Liver (tissue), 9 donors: ENCODE results near the gene TFE3. TPM values are rescaled to one million over a fixed set of nuclear protein-coding genes. Genes with fewer than 3 reads are reported as not detected.

Source experiments
- DNase-seq: peaks from one replicate; pipeline ENCODE4 v3.0.0-alpha.2; 2017; ENCODE audit warnings: low spot score
- H3K27ac ChIP-seq, 2 donors: one replicate each; pipeline ENCODE4 v1.7.0; 2013; ENCODE audit warnings: inconsistent platforms in 2 of 2, low read length in 2 of 2, control low read depth in 1 of 2, low read depth in 1 of 2, mild to moderate bottlenecking in 1 of 2
- H3K27me3 ChIP-seq, 4 donors: one replicate each; pipeline versions ENCODE4 v1.6.1 to v1.7.0; 2013; ENCODE audit warnings: low read length in 3 of 4, inconsistent platforms in 1 of 4, mild to moderate bottlenecking in 1 of 4, moderate library complexity in 1 of 4; ENCODE audit not compliant: control insufficient read depth in 4 of 4, insufficient read depth in 4 of 4
- H3K36me3 ChIP-seq, 4 donors: one replicate each; pipeline versions ENCODE4 v1.6.1 to v1.7.0; 2013; ENCODE audit warnings: low read length in 3 of 4, mild to moderate bottlenecking in 3 of 4, low read depth in 1 of 4, moderate library complexity in 1 of 4; ENCODE audit not compliant: control insufficient read depth in 4 of 4, insufficient read depth in 3 of 4
- H3K4me1 ChIP-seq, 4 donors: one replicate each; pipeline versions ENCODE4 v1.6.1 to v1.7.0; 2013; ENCODE audit warnings: low read length in 3 of 4, mild to moderate bottlenecking in 3 of 4, moderate library complexity in 1 of 4; ENCODE audit not compliant: control insufficient read depth in 4 of 4, insufficient read depth in 4 of 4
- H3K4me3 ChIP-seq, 3 donors: one replicate each; pipeline versions ENCODE4 v1.6.1 to v1.7.0; 2013; ENCODE audit warnings: low read length in 3 of 3, control low read depth in 1 of 3, low read depth in 1 of 3, mild to moderate bottlenecking in 1 of 3
- H3K9ac ChIP-seq, 2 donors: one replicate each; pipeline ENCODE4 v1.7.0; 2013; ENCODE audit warnings: low read length in 2 of 2, mild to moderate bottlenecking in 2 of 2, moderate library complexity in 2 of 2, control low read depth in 1 of 2, low read depth in 1 of 2
- H3K9me3 ChIP-seq, 4 donors: one replicate each; pipeline versions ENCODE4 v1.6.1 to v1.7.0; 2013; ENCODE audit warnings: low read length in 3 of 4; ENCODE audit not compliant: control insufficient read depth in 4 of 4
- ATF3 ChIP-seq: IDR thresholded peaks from 2 replicates; pipeline ENCODE4 v1.6.1; 2016; ENCODE audit warnings: antibody characterized with exemption
- EGR1 ChIP-seq, 2 donors: IDR thresholded peaks; 2 replicates each; pipeline ENCODE4 v1.6.1; 2016 to 2018; ENCODE audit warnings: antibody characterized with exemption in 2 of 2, low read depth in 2 of 2
- FOXA2 ChIP-seq: IDR thresholded peaks from 2 replicates; pipeline ENCODE4 v1.6.1; 2016; ENCODE audit warnings: antibody characterized with exemption
- GABPA ChIP-seq, 2 donors: IDR thresholded peaks in 1 of 2; conservative IDR thresholded peaks in 1 of 2; 2 replicates each; pipeline ENCODE4 v1.6.1; 2016; ENCODE audit warnings: antibody characterized with exemption in 2 of 2, mild to moderate bottlenecking in 1 of 2, moderate library complexity in 1 of 2
- HNF4A ChIP-seq, 2 donors: conservative IDR thresholded peaks; 2 replicates each; pipeline ENCODE4 v1.6.1; 2016; ENCODE audit warnings: antibody characterized with exemption in 2 of 2, mild to moderate bottlenecking in 2 of 2
- JUND ChIP-seq, 2 donors: IDR thresholded peaks; 2 replicates each; pipeline ENCODE4 v1.6.1; 2016; ENCODE audit warnings: antibody characterized with exemption in 2 of 2
- REST ChIP-seq: IDR thresholded peaks from 2 replicates; pipeline ENCODE4 v1.6.1; 2016; ENCODE audit warnings: antibody characterized with exemption, mild to moderate bottlenecking
- RXRA ChIP-seq, 2 donors: IDR thresholded peaks; 2 replicates each; pipeline ENCODE4 v1.6.1; 2017 to 2018; ENCODE audit warnings: antibody characterized with exemption in 2 of 2, mild to moderate bottlenecking in 1 of 2
- ZBTB33 ChIP-seq: IDR thresholded peaks from 2 replicates; pipeline ENCODE4 v1.6.1; 2016; ENCODE audit warnings: antibody characterized with exemption
- WGBS: extraction: QIAGEN DNeasy Blood & Tissue Kit; methylation state at CpG from one replicate; pipeline ENCODE4 v1.1.7; 2013; 5-methylcytosine and 5-hydroxymethylcytosine counted together
- polyA plus RNA-seq, 2 donors: library from polyadenylated mRNA; stranded (reverse) in 1 of 2; unstranded in 1 of 2; fragments of 200-250 nt in 1 of 2; fragments of >200 nt in 1 of 2; fragmentation: Nextera tagmentation in 1 of 2; extraction: Ambion mirVana in 1 of 2; gene quantifications; one replicate each; pipeline versions ENCODE4 v1.2.1 to v1.2.3, GENCODE V29; 2013 to 2015
- total RNA-seq, 2 donors: library from RNA; depleted of rRNA; stranded (reverse); fragments of >200 nt; gene quantifications; one replicate each; pipeline ENCODE4 v1.2.3, GENCODE V29; 2014
- TF ChIP-seq, protein P1 (sequence below): IDR thresholded peaks from 2 replicates; pipeline ENCODE4 v1.6.1; 2016; ENCODE audit warnings: antibody characterized with exemption
- TF ChIP-seq, protein P2 (sequence below): fragments of 150-350 bp; IDR thresholded peaks from 2 replicates; pipeline ENCODE4 v1.5.1; 2017; ENCODE audit warnings: improper control_type of control experiment, low read depth, low read length; ENCODE audit not compliant: missing input control
- donor health status: healthy.
- donor health status: healthy.
- donor health status: healthy.
- donor health status: healthy.
- donor health status: healthy.

The TFE3 gene
- total and polyA plus RNA-seq, 4 donors = 8.6 to 22.4 (median 13.3) TPM

DNA sequence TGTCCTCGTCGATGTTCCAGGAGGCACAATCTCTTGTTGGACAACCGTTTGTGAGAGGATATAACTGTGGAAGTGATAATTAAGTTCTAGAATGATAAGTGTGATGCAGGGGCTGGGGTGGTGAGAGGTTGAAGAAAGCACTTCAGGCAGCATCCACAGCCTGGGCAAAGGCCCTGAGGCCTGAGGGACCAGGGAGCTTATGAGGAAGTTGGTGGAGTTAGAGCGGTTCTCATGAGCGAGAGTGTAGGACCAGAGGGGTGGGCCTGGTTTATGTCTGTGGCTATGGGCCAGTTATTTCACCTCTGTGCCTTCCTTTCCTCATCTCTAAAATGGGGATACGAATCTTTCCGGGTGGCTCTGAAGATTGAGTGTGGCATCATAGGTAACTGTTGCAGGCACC, 18.3 kb upstream of the TFE3 start:
- H3K4me3 ChIP-seq = no peak overlapping the region
- peaks cover 0 to 4% (median 2%) of the 10 kb centered on the region in 4 donors for H3K36me3 ChIP-seq
- H3K4me1 ChIP-seq = peaks cover 0 to 7% (median 2%) of the 10 kb centered on the region in 4 donors
- no peak overlapping the region for H3K27ac ChIP-seq
- DNase-seq = no peak
- TF ChIP-seq REST (no peak), ZBTB33 (no peak), GABPA (IDR thresholded peaks at IDR 0.05 in 1 of 2, conservative IDR thresholded peaks at IDR 0.05 in 1 of 2) (no peak), EGR1 (IDR thresholded peaks at IDR 0.05; ENCODE audit: low read depth in 2 of 2) (no peak)
- TF ChIP-seq, protein P1, sequence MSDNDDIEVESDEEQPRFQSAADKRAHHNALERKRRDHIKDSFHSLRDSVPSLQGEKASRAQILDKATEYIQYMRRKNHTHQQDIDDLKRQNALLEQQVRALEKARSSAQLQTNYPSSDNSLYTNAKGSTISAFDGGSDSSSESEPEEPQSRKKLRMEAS = no peak
- WGBS = 89% methylated on average over 7 of the region's 7 CpGs
- peaks cover 0 to 3% (median 0%) of the 10 kb centered on the region in 4 donors for H3K27me3 ChIP-seq
- H3K9ac ChIP-seq = no peak overlapping the region
- no peaks in the 10 kb centered on the region for H3K9me3 ChIP-seq

GRCh38 chrX:49060914-49061313, 17.8 kb upstream of the TFE3 start:
- H3K27me3 ChIP-seq = peaks cover 0 to 3% (median 0%) of the 10 kb centered on the region in 4 donors
- TF ChIP-seq HNF4A (conservative IDR thresholded peaks at IDR 0.05) (peak in 1 of 2 donors; percentile 28), ZBTB33 (no peak)
- DNase-seq = no peak
- WGBS = 51% methylated on average over 3 of the region's 3 CpGs
- peaks cover 0 to 4% (median 2%) of the 10 kb centered on the region in 4 donors for H3K36me3 ChIP-seq
- no peak overlapping the region for H3K4me3 ChIP-seq
- H3K4me1 ChIP-seq = peaks cover 0 to 7% (median 2%) of the 10 kb centered on the region in 4 donors
- no peaks in the 10 kb centered on the region for H3K9me3 ChIP-seq
- no peak overlapping the region for H3K27ac ChIP-seq
- H3K9ac ChIP-seq = no peak overlapping the region

GRCh38 chrX:49059681-49060085, 16.5 kb upstream of the TFE3 start:
- DNase-seq = no peak
- Histone ChIP-seq H3K36me3 (peaks cover 0 to 4% (median under 1%) of the 10 kb centered on the region in 4 donors), H3K4me1 (peaks cover 0 to 7% (median 2%) of the 10 kb centered on the region in 4 donors), H3K27me3 (peaks cover 0 to 3% (median 0%) of the 10 kb centered on the region in 4 donors), H3K9me3 (no peaks in the 10 kb centered on the region), H3K9ac (peak overlapping the region in 1 of 2 donors; percentile 34), H3K27ac (peak overlapping the region; percentile 60 to 76), H3K4me3 (peak overlapping the region in 2 of 3 donors; percentile 69)
- 35% methylated on average over 10 of the region's 10 CpGs for WGBS
- TF ChIP-seq JUND (IDR thresholded peaks at IDR 0.05) (no peak), FOXA2 (no peak), ATF3 (no peak), RXRA (IDR thresholded peaks at IDR 0.05) (no peak)
- TF ChIP-seq, protein P2, sequence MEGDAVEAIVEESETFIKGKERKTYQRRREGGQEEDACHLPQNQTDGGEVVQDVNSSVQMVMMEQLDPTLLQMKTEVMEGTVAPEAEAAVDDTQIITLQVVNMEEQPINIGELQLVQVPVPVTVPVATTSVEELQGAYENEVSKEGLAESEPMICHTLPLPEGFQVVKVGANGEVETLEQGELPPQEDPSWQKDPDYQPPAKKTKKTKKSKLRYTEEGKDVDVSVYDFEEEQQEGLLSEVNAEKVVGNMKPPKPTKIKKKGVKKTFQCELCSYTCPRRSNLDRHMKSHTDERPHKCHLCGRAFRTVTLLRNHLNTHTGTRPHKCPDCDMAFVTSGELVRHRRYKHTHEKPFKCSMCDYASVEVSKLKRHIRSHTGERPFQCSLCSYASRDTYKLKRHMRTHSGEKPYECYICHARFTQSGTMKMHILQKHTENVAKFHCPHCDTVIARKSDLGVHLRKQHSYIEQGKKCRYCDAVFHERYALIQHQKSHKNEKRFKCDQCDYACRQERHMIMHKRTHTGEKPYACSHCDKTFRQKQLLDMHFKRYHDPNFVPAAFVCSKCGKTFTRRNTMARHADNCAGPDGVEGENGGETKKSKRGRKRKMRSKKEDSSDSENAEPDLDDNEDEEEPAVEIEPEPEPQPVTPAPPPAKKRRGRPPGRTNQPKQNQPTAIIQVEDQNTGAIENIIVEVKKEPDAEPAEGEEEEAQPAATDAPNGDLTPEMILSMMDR = no peak
